Measurements from ENCODE around the gene FAM135A. TPM values are rescaled to one million over a fixed set of nuclear protein-coding genes. Genes with fewer than 3 reads are reported as not detected.

The FAM135A gene
- total RNA-seq, 3 donors from 2014 or later = 3.0 to 3.5 (median 3.5) TPM

Other genes with a start within 250 kb of the FAM135A start
- not detected for gene COL9A1, start 110.4 kb upstream of the FAM135A start, total RNA-seq
- 1 to 10 TPM; 3.2 to 3.7 (median 3.7) TPM for gene SDHAF4, start 153.4 kb downstream of the FAM135A start, total RNA-seq